AG04450 (cell line): ENCODE data around the gene CACNA1D. TPM values are rescaled to one million over a fixed set of nuclear protein-coding genes. Genes with fewer than 3 reads are reported as not detected.

Experiments
- CTCF ChIA-PET: fragments of 300-600, 350-600 bp; formaldehyde crosslinking; extraction: SDS; loops from one replicate; lab custom pipeline; 2022; ENCODE audit warnings: antibody characterized with exemption, inconsistent platforms; lab: Charles Lee
- POLR2A ChIA-PET: fragments of 350-600 bp; formaldehyde crosslinking; extraction: SDS; loops from one replicate; lab custom pipeline; 2021; ENCODE audit warnings: antibody characterized with exemption, inconsistent platforms; lab: Yijun Ruan, JAX
- DNase-seq: peaks from one replicate; pipeline ENCODE4 v3.0.0-alpha.2; 2011; ENCODE audit warnings: low read depth, low spot score
- H3K27ac ChIP-seq: one replicate; pipeline ENCODE4 v1.5.1; 2012; ENCODE audit warnings: low read depth, low read length, control low read depth
- H3K27me3 ChIP-seq: one replicate; pipeline ENCODE4 v1.6.0; 2012; ENCODE audit warnings: low read length; ENCODE audit not compliant: control insufficient read depth, insufficient read depth
- H3K4me3 ChIP-seq: 2 replicates; pipeline ENCODE4 v1.5.1; 2011; ENCODE audit warnings: mild to moderate bottlenecking, low read depth, low read length, control low read depth
- H3K9me3 ChIP-seq: 2 replicates; pipeline ENCODE4 v1.5.1; 2012; ENCODE audit warnings: low read length; ENCODE audit not compliant: control insufficient read depth, insufficient read depth
- polyA plus RNA-seq: library from polyadenylated mRNA; depleted of rRNA; stranded (reverse); fragments of >200 nt; gene quantifications from 2 replicates; pipeline ENCODE4 v1.2.3, GENCODE V29; 2011
- TF ChIP-seq, protein P1 (sequence below): IDR thresholded peaks from 2 replicates; pipeline ENCODE4 v1.5.1; 2011; ENCODE audit warnings: low read depth, low read length, control low read depth, inconsistent platforms

The CACNA1D gene
- polyA plus RNA-seq, 1 experiment, result 0.07 TPM

GRCh38 chr3:53837331-53837730 lies 342.9 kb downstream of the CACNA1D start:
- Histone ChIP-seq H3K4me3 (no peak overlapping the region), H3K9me3 (no peaks in the 10 kb centered on the region), H3K27ac (no peak overlapping the region), H3K27me3 (no peaks in the 10 kb centered on the region)
- ChIA-PET POLR2A (no interaction called here), CTCF (interaction anchor here (0.6 kb wide), 1 partner anchor 32 kb away, joined by 3 read pairs; no protein-coding TSS in a partner anchor)
- no peak for DNase-seq
- TF ChIP-seq, protein P1, sequence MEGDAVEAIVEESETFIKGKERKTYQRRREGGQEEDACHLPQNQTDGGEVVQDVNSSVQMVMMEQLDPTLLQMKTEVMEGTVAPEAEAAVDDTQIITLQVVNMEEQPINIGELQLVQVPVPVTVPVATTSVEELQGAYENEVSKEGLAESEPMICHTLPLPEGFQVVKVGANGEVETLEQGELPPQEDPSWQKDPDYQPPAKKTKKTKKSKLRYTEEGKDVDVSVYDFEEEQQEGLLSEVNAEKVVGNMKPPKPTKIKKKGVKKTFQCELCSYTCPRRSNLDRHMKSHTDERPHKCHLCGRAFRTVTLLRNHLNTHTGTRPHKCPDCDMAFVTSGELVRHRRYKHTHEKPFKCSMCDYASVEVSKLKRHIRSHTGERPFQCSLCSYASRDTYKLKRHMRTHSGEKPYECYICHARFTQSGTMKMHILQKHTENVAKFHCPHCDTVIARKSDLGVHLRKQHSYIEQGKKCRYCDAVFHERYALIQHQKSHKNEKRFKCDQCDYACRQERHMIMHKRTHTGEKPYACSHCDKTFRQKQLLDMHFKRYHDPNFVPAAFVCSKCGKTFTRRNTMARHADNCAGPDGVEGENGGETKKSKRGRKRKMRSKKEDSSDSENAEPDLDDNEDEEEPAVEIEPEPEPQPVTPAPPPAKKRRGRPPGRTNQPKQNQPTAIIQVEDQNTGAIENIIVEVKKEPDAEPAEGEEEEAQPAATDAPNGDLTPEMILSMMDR, result no peak

DNA sequence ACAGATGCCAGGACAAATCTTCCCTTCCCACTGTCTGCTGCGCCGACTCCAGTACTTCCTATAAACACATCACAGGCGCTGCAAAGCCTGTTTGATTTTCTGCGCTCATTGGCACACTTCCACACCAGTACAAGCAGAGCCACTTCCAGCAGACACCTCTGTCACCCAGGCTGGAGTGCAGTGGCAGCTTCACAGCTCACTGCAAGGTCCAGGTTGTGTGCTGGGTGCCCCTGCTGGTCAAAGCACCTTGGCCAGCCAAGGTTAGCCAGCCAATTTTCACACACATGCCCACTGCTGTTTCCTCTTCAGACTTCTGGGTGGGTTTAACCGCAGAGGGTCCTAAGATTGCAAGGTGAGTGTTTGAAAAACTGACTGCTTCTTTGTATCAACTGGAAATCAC lies 346.9 kb downstream of the CACNA1D start:
- CTCF ChIA-PET, result no interaction called here
- DNase-seq, result no peak

DNA sequence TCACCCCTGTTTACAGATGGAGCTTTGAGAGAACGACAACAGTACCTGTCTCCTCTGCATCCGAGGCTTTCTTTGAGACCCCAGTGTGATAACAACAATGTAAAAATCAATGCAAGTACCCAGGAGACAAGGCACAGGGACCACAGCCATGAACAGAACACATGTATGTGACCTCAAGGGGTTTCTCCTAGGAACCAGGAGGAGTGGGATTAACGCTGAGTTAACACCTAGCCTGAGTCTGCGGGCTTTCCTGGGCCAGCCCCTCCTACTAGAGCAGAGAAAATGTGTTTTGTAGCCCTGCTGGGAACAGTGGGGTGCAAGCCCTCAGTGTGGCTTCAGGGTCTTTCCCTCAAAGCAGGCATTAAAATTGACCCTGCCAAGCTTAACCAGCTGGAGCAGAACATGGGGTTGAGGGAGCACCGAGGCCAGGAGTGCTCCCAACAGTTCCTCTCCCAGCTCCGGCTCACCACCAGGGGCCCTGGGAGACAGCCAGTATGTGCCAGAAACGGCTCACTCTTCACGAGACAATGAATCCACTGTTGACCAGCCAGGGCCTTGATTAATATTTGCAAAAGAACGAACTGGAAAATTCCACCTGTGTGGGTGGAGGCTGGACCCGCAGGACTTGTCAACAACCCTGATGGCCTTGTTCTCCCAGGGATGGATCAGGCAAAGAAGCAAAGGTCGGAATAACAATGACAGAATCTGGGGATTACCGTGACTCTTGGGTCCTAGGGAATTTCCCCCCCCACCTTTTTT lies 348.2 kb downstream of the CACNA1D start:
- ChIA-PET POLR2A (interaction anchor here (0.6 kb wide), 1 partner anchor 14 kb away, joined by 3 read pairs; no protein-coding TSS in a partner anchor), CTCF (no interaction called here)
- DNase-seq, result no peak
- peaks cover 3% of the 10 kb centered on the region; the same call in 1 of the 2 replicates for H3K9me3 ChIP-seq
- TF ChIP-seq, protein P1, result peak; percentile 22; the same call in 1 of the 2 replicates
- no peak overlapping the region for H3K27ac ChIP-seq
- no peak overlapping the region for H3K4me3 ChIP-seq
- H3K27me3 ChIP-seq, result peaks cover 38% of the 10 kb centered on the region

More for the DNA sequence above, 346.9 kb downstream of the CACNA1D start:
- POLR2A ChIA-PET, result no interaction called here
- TF ChIP-seq, protein P1, result no peak
- Histone ChIP-seq H3K27me3 (peaks cover 25% of the 10 kb centered on the region), H3K9me3 (no peaks in the 10 kb centered on the region), H3K4me3 (no peak overlapping the region), H3K27ac (no peak overlapping the region)

DNA sequence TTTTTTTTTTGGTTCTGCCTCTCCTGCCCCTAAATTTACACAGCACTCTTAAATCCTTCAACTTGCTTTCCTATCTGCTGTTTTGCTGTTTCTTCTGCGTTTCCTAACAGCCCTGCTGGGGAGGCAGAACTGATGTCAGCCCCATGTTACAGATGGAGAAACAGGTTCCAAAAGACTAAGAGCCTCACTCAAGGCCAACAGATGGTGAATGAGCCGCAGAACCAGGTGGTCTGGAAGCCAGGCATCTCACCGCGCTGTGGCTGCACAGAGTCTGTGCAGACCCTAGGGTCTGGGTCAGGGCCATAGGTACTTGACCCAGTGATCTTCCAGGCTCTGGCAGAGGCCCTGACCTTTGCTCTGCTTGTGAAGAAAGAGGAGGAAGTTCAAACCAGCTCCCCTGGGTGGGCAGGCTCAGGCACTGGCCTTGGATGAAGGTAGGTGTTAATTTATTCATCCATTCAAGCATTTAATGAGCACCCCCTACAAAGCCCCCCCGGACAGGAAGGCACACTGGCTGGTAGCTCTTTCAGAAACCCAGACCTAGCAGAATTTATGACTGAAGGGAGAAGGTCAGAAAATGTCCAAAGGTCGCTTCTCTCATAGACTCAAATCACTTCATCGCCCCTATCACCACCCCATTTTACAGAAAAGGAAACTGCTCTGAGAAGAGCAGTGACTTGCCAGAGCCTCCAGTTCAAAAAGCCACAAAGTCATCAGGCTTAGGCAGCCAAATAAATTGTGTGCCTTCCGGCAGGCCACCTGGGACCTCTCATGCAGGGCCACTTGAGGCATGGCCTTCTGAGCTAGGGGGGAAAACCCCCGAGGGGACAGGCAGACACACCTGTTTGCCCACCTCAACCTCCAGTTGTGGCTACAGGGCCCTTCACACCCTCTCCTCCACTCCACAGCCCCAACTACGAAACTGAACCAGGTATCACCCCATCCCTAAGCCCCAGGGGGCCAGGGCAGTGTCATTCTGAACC lies 349.1 kb downstream of the CACNA1D start:
- no peak for DNase-seq
- ChIA-PET POLR2A (interaction anchor here (0.6 kb wide), 1 partner anchor 288 kb away, joined by 8 read pairs; no protein-coding TSS in a partner anchor), CTCF (no interaction called here)
- peaks cover 3% of the 10 kb centered on the region; the same call in 1 of the 2 replicates for H3K9me3 ChIP-seq
- TF ChIP-seq, protein P1, result no peak
- H3K4me3 ChIP-seq, result no peak overlapping the region
- no peak overlapping the region for H3K27ac ChIP-seq
- peaks cover 45% of the 10 kb centered on the region for H3K27me3 ChIP-seq
